K562 (cell line): ENCODE results near the gene CASTOR1.

Experiments used
- BRD4 ChIP-seq: fragments of 200-600 bp; sonication (generic); IDR thresholded peaks from 2 replicates; pipeline ENCODE4 v1.6.1; 2017; ENCODE audit warnings: inconsistent platforms
- CREB1 ChIP-seq, 2 experiments: sonication (generic) in 1 of 2; formaldehyde crosslinking in 1 of 2; IDR thresholded peaks; 2 replicates each; pipeline versions ENCODE4 v1.6.1 to v1.8.0; 2012 to 2022; ENCODE audit warnings: inconsistent platforms in 1 of 2, mild to moderate bottlenecking in 1 of 2, missing genetic modification reagents in 1 of 2, moderate library complexity in 1 of 2
- EGR1 ChIP-seq: fragments of 450-650 bp; conservative IDR thresholded peaks from 2 replicates; pipeline ENCODE4 v1.6.1; 2017; ENCODE audit warnings: mild to moderate bottlenecking
- FOXJ3 ChIP-seq: sonication (generic); formaldehyde crosslinking; IDR thresholded peaks from 2 replicates; pipeline ENCODE4 v1.4.0; 2020; ENCODE audit warnings: mild to moderate bottlenecking, missing genetic modification reagents
- HDAC2 ChIP-seq: fragments of 450-650 bp; IDR thresholded peaks from 2 replicates; pipeline ENCODE4 v1.6.1; 2016; ENCODE audit warnings: mild to moderate bottlenecking
- MYC ChIP-seq, 2 experiments: fragments of 250-450 bp in 1 of 2; sonication (Bioruptor Pico) in 1 of 2; IDR thresholded peaks; 2 replicates each; pipeline versions ENCODE4 v1.5.1 to v1.6.1; 2012 to 2021; ENCODE audit warnings: low read depth in 2 of 2, borderline replicate concordance in 1 of 2, improper control_type of control experiment in 1 of 2, low read length in 1 of 2, mild to moderate bottlenecking in 1 of 2, moderate library complexity in 1 of 2
- NCOR1 ChIP-seq: fragments of 450-650 bp; IDR thresholded peaks from 2 replicates; pipeline ENCODE4 v1.6.1; 2016; ENCODE audit warnings: mild to moderate bottlenecking, moderate library complexity
- NFYB ChIP-seq: IDR thresholded peaks from 2 replicates; pipeline ENCODE4 v1.6.1; 2011; ENCODE audit warnings: mild to moderate bottlenecking, moderate library complexity; ENCODE audit not compliant: insufficient read length; ENCODE audit errors: extremely low read depth
- SMARCA4 ChIP-seq: fragments of 450-650 bp; IDR thresholded peaks from 2 replicates; pipeline ENCODE4 v1.6.1; 2016
- TEAD2 ChIP-seq: fragments of 450-650 bp; IDR thresholded peaks from 2 replicates; pipeline ENCODE4 v1.6.1; 2016; ENCODE audit warnings: missing genetic modification characterization, control low read depth, missing compliant biosample characterization
- WHSC1 ChIP-seq: IDR thresholded peaks from one replicate; pipeline ENCODE4 v1.6.1; 2012; ENCODE audit warnings: low read length, control low read depth, inconsistent platforms
- TF ChIP-seq, protein P1 (sequence below): sonication (generic); formaldehyde crosslinking; IDR thresholded peaks from 2 replicates; pipeline ENCODE4 v1.4.0; 2020; ENCODE audit warnings: mild to moderate bottlenecking, missing genetic modification reagents
- TF ChIP-seq, protein P2 (sequence below), 2 experiments: IDR thresholded peaks; 2 replicates each; pipeline ENCODE4 v1.6.1; 2011; ENCODE audit warnings: borderline replicate concordance in 1 of 2, control low read depth in 1 of 2, low read depth in 1 of 2, low read length in 1 of 2, mild to moderate bottlenecking in 1 of 2, mixed read lengths in 1 of 2, moderate library complexity in 1 of 2; ENCODE audit not compliant: insufficient read depth in 1 of 2, insufficient read length in 1 of 2, poor library complexity in 1 of 2, severe bottlenecking in 1 of 2; ENCODE audit errors: extremely low read depth in 1 of 2
- TF ChIP-seq, protein P3 (sequence below), 3 experiments: IDR thresholded peaks in 2 of 3; conservative IDR thresholded peaks in 1 of 3; 2 replicates each; pipeline ENCODE4 v1.5.1; 2011 to 2012; ENCODE audit warnings: low read length in 3 of 3, mild to moderate bottlenecking in 3 of 3, control low read depth in 2 of 3, improper control_type of control experiment in 1 of 3, inconsistent platforms in 1 of 3, low read depth in 1 of 3, mixed read lengths in 1 of 3, moderate library complexity in 1 of 3; ENCODE audit not compliant: insufficient read depth in 2 of 3

DNA sequence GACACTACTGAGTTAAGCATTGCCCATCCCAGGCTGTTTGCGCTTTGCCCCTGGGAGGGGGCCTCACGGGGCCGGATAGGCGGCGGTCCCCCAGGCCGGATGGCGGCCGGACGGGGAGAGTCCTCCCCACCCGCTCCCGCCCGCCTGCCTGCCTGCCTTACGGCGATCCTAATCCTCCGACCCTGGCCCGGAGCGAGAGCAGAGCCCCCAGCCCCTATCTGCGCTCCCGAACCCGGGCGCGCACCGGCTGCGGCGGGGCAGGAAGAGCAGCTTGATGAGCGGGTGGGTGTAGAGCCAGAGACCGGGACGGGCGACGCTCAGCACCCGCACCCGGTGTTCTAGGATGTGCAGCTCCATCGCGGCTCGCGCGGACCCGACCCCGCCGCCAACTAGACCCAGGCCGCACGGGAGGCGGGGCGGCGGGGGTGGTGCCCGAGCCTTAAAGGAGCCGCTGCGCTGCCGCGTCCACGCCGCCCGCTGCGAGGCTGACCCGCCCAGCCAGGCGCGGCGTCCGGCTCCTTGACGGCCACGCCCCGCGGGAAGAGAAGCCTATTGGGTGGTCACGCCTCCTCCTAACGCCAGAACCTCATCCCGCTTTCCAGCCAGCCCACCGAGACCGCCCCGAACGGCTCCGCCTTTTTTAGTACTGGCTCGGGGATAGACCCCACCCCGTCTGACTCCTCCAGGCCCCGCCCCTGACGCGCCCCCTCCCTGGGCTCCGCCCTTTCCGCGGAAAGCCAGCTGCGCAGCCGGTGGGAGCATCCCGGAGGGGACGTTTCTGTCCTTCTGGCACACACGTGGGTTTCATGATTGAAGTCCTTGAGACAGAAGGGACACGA lies at the start of gene CASTOR1:
- no peak for TF ChIP-seq NFYB
- TF ChIP-seq EGR1, result 0 out of 2 replicates have a peak, but pooled peaks have one; percentile 6
- TF ChIP-seq TEAD2 (tag), result no peak
- TF ChIP-seq BRD4, result no peak
- TF ChIP-seq, protein P1, sequence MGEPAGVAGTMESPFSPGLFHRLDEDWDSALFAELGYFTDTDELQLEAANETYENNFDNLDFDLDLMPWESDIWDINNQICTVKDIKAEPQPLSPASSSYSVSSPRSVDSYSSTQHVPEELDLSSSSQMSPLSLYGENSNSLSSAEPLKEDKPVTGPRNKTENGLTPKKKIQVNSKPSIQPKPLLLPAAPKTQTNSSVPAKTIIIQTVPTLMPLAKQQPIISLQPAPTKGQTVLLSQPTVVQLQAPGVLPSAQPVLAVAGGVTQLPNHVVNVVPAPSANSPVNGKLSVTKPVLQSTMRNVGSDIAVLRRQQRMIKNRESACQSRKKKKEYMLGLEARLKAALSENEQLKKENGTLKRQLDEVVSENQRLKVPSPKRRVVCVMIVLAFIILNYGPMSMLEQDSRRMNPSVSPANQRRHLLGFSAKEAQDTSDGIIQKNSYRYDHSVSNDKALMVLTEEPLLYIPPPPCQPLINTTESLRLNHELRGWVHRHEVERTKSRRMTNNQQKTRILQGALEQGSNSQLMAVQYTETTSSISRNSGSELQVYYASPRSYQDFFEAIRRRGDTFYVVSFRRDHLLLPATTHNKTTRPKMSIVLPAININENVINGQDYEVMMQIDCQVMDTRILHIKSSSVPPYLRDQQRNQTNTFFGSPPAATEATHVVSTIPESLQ (CRISPR knock-in tag), result no peak
- no peak for TF ChIP-seq SMARCA4
- TF ChIP-seq WHSC1, result no peak
- TF ChIP-seq, protein P2, sequence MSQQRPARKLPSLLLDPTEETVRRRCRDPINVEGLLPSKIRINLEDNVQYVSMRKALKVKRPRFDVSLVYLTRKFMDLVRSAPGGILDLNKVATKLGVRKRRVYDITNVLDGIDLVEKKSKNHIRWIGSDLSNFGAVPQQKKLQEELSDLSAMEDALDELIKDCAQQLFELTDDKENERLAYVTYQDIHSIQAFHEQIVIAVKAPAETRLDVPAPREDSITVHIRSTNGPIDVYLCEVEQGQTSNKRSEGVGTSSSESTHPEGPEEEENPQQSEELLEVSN (IDR thresholded peaks at IDR 0.05; ENCODE audit: borderline replicate concordance in 1 of 2, extremely low read depth in 1 of 2, insufficient read depth in 1 of 2, insufficient read length in 1 of 2, low read depth in 1 of 2, low read length in 1 of 2, poor library complexity in 1 of 2, severe bottlenecking in 1 of 2), result peak in 1 of 2 experiments; percentile 63
- no peak for TF ChIP-seq FOXJ3 (CRISPR knock-in tag)
- TF ChIP-seq CREB1 (IDR thresholded peaks at IDR 0.05), result no peak
- no peak for TF ChIP-seq CREB1 (CRISPR knock-in tag; IDR thresholded peaks at IDR 0.05)
- TF ChIP-seq, protein P3, sequence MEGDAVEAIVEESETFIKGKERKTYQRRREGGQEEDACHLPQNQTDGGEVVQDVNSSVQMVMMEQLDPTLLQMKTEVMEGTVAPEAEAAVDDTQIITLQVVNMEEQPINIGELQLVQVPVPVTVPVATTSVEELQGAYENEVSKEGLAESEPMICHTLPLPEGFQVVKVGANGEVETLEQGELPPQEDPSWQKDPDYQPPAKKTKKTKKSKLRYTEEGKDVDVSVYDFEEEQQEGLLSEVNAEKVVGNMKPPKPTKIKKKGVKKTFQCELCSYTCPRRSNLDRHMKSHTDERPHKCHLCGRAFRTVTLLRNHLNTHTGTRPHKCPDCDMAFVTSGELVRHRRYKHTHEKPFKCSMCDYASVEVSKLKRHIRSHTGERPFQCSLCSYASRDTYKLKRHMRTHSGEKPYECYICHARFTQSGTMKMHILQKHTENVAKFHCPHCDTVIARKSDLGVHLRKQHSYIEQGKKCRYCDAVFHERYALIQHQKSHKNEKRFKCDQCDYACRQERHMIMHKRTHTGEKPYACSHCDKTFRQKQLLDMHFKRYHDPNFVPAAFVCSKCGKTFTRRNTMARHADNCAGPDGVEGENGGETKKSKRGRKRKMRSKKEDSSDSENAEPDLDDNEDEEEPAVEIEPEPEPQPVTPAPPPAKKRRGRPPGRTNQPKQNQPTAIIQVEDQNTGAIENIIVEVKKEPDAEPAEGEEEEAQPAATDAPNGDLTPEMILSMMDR (IDR thresholded peaks at IDR 0.05 in 2 of 3, conservative IDR thresholded peaks at IDR 0.05 in 1 of 3; ENCODE audit: insufficient read depth in 2 of 3, low read depth in 1 of 3, low read length in 3 of 3), result no peak
- TF ChIP-seq NCOR1, result no peak
- 0 out of 2 replicates have a peak, but pooled peaks have one; percentile 13 for TF ChIP-seq MYC (IDR thresholded peaks at IDR 0.05; ENCODE audit: low read depth, low read length)
- no peak for TF ChIP-seq MYC (CRISPR knock-in tag; IDR thresholded peaks at IDR 0.05; ENCODE audit: borderline replicate concordance, low read depth)
- no peak for TF ChIP-seq HDAC2
